Stimulated activated CD4-positive, alpha-beta T cell treated with anti-CD3 and anti-CD28 coated beads, Interleukin-1b, Interleukin-23, amount 100 ng/mL, for 48 hours (primary cell): ENCODE measurements around the gene OR5C1.
A peak's percentile ranks its signal among the peaks of the same experiment; 100 is the strongest.
"Not testable (repeated sequence)": the region's sequence is repeated elsewhere in the genome, so short reads cannot be mapped to it uniquely, and the experiment has no call there.

ENCODE experiments used
- DNase-seq: peaks from one replicate; pipeline ENCODE4 v3.0.0-alpha.2; 2020

Gene OR5C1

GRCh38 chr9:122812736-122813135 is 24.0 kb downstream of the OR5C1 start:
- no peak for DNase-seq

GRCh38 chr9:122814545-122814944 is 25.8 kb downstream of the OR5C1 start:
- no peak for DNase-seq

- DNase-seq: no peak
Measured at GRCh38 chr9:122815544-122815943, 26.8 kb downstream of the OR5C1 start.

GRCh38 chr9:122816163-122816867 is 27.6 kb downstream of the OR5C1 start:
- DNase-seq: peak; percentile 27

- no peak for DNase-seq
Measured at GRCh38 chr9:122819326-122819725, 30.6 kb downstream of the OR5C1 start.

- DNase-seq: no peak
Measured at GRCh38 chr9:122819791-122820489, 31.2 kb downstream of the OR5C1 start.

- DNase-seq: no peak
Measured at GRCh38 chr9:122820490-122820845, 31.7 kb downstream of the OR5C1 start.

- no peak for DNase-seq
Measured at GRCh38 chr9:122821278-122821943, 32.7 kb downstream of the OR5C1 start.

GRCh38 chr9:122822056-122822455 is 33.3 kb downstream of the OR5C1 start:
- DNase-seq: no peak

GRCh38 chr9:122822938-122823337 is 34.2 kb downstream of the OR5C1 start:
- DNase-seq: no peak

GRCh38 chr9:122827761-122828093 is 39.0 kb downstream of the OR5C1 start:
- no peak for DNase-seq

GRCh38 chr9:122828965-122829284 is 40.2 kb downstream of the OR5C1 start:
- not testable (repeated sequence) for DNase-seq

- no peak for DNase-seq
Measured at GRCh38 chr9:122832194-122832593, 43.5 kb downstream of the OR5C1 start.

GRCh38 chr9:122835313-122835731 is 46.6 kb downstream of the OR5C1 start:
- DNase-seq: peak; percentile 15

- no peak for DNase-seq
Measured at GRCh38 chr9:122837266-122837850, 48.6 kb downstream of the OR5C1 start.

- DNase-seq: not testable (repeated sequence)
Measured at GRCh38 chr9:122838441-122838840, 49.7 kb downstream of the OR5C1 start.
